Stimulated activated CD8-positive, alpha-beta memory T cell treated with anti-CD3 and anti-CD28 coated beads, Interleukin-7, amount 100 ng/mL, for 48 hours (primary cell): Measurements from ENCODE around the gene PRELID2.
"Not testable (repeated sequence)": the region's sequence is repeated elsewhere in the genome, so short reads cannot be mapped to it uniquely, and the experiment has no call there.

Experiments used
- DNase-seq, 2 donors: peaks; one replicate each; pipeline ENCODE4 v3.0.0-alpha.2; 2020; ENCODE audit warnings: low read depth in 1 of 2; ENCODE audit errors: extremely low read depth in 1 of 2

The PRELID2 gene

DNA sequence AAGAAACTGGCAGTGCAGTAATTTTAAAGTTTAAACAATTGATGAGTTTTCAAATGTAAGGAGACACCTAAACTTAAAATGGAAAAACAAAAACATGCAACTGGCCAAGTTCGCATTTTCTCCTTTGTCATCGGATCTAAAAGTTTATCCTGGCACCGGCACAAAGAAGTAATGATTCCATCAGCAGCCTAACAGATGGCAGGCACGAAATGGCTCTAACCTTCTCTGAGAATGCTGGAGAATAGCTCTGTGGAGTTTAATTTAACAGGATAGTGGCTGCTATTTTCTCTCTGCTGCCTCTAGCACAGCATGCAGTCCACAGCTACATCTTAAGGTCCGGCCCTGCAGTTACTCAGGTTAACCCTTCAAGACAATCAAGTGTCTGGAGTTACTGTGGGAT lies 82.2 kb downstream of the PRELID2 start:
- DNase-seq = no peak

DNA sequence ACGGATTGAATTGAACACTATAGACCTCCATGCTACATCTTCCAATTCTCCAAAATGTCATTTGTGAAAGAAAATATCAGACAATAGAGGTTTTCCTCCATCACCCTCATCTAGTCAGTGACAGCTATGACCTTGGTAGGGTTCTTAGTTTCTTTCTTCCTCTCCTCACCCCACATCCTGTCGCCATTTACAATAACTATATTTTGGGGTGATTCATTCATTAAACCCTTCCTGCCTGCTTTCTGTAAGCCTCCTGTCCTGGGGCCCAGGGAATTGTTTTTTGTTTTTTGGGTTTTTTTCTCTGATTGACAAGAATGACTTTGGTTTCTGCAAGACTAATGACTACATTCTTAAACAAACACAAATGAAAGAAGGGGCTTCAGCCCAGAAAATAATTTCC lies 82.6 kb downstream of the PRELID2 start:
- no peak for DNase-seq

DNA sequence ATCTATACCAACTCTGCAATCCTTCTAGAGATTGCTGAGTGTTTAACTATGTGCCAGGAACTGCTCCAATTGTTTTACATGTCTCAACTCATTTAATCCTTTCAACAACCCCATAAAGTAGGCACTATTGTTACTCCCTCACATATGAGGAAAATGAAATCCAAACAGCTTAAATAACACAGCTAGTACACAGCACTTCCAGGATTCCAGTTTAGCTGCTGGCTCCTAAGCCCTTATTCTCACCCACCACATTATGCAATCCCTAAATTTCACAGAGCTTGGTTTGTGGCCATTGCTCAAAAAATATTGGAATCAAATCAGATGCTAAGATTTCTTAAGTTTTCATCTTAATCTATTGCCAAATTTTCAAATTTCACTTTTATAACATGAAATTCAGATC lies 84.9 kb downstream of the PRELID2 start:
- DNase-seq = no peak

DNA sequence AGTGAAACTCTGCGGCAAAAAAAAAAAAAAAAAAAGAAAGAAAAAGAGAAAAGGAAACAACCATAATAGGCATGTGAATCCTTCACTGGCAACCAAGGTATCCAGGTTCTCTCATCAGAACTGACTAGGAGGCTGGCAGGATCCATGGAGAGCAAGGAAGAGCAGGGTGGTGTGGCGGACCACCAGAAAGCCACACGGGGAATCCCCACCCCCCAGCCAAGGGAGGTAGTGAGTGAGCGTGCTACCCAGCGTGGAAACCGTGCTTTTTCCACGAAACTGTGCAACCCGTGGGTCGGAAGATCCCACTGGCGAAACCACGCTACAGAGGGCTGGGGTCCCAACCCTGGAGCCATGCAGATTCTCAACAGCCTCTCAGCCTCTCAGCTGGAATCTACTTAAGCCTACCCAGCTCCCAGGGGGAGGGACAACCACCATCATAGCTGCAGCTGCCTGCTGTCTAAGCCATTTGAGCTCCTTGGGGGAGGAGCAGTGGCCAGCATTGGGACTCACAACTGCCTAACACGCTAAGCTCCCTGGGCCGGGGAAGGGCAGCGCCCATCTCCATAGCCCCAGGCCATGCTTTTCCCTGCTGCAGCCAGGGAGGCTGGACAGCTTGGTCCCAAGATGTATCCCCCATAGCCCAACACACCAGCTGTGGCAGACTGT lies 91.6 kb downstream of the PRELID2 start:
- no peak for DNase-seq

DNA sequence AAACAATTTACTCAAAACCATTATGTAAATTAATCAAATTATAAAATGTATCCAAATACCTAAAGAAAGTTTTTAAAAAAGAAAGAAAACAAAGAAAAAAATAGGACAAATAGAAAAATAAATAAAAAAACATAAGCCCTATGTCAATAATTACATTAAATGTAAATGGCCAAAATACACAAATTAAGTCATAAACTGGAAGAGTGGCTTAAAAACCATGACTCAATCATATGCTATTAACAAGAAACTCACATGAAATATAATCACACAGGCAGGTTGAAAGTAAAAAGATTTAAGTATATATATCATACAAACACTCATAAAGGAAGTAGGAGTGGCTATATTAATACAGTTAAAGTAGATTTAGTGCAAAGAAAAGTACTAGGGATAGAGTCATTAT lies 95.3 kb downstream of the PRELID2 start:
- DNase-seq = no peak

DNA sequence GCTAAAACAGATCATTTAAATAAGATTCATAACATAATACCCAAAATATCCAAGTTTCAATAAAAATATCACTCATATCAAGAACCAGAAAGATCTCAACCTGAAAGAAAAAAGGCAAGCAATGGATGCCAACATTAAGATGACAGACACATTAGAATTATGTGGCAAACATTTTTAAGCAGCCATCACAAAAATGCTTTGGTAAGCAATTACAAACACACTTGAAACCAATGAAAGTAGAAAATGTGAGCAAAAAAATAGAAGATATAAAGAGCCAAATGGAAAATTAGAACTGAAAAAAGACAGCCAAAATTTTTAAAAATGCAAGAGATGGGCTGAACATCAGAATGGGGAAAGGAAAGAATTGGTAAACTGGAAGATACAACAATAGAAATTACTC lies 96.9 kb downstream of the PRELID2 start:
- no peak for DNase-seq

DNA sequence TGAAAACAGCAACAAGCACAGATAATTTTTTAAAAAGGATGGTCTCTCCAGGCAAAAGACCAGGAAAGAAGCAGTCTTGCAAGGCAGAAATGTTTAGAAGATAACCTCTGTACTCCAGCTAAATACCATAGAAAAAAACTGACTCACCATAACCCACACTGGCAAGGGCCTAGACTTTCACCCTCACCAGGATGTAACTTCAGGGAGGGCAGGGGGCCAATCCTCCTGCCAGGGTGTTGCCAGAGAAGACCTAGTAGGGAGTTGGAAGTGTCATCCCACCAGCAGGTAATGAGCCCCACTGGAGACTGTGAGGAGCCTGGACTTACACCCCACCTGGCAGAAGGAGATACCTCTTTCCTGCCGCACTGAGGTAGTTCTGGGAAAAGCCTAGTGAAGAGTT lies 97.6 kb downstream of the PRELID2 start:
- no peak for DNase-seq

DNA sequence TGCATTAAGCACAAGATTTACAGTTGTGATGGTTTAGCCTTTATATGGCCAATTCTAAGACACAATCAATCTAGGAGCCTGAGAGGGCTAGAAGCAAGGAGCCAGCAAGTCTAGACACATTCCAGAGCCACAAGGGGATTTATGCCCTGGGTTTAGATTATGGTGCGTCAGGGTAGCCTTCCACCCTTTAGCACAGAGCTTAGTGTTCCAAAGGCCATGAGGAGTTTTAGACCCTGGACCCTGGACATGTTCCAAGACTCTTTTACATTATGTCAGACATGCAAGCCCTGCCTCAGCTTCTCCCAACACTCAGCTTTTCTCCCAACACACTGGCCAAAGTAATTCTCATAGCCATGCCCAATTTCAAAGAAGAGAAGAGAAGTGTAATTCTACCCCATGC lies 105.2 kb downstream of the PRELID2 start:
- not testable (repeated sequence) for DNase-seq

DNA sequence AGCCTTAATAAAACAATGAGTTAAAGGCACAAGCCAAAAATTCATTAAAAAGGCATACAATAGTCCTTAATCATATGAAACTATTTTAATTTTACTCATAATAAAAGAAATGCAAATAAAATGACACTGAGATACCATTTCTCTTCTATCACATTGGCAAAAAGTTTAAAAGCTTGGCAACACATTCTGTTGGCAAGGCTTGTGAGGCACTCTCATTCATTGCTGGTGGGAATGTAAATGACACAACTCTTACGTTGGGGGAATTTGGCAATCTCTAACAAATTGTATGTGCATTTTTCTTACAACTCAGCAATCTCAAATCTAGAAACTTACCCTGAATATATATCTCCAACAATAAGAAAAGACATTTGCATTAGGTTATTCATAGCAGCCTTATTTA lies 111.6 kb downstream of the PRELID2 start:
- no peak for DNase-seq

DNA sequence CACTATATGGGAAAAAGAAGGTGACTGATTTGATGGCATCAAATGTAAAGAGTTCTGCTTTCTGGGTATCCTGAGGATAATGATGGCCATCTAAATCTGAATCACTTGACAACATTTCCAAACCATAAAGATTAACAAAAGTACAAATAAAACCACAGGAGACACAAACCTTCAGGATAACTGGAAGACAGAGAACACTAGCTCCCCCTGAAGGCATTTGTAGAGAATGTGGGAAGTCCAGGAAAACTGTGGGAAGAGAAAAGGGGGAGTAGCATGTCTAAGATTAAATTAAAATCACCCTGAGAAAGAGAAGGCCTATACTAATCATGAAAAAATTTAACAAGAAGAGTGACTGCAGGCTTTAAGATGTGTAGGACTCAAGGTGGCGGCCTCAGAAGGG lies 116.2 kb downstream of the PRELID2 start:
- no peak for DNase-seq

DNA sequence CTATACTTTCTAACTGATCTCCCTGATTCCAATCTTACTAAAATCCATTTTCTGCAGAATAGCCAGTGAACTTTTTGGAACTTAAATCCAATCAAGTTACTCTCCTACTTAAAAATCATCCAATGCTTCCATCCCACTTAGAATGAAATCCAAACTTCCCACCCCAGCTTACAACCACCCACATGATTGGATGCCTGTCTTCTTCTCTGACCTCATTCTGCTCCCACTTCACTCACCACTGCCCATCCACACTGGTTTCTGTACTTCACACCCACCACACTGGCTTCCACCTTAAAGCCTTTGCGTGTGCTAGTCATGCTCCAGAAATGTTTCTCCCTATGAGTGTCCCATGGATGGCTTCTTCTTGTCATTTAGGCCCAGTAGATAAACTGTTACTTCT lies 119.7 kb downstream of the PRELID2 start:
- no peak for DNase-seq

DNA sequence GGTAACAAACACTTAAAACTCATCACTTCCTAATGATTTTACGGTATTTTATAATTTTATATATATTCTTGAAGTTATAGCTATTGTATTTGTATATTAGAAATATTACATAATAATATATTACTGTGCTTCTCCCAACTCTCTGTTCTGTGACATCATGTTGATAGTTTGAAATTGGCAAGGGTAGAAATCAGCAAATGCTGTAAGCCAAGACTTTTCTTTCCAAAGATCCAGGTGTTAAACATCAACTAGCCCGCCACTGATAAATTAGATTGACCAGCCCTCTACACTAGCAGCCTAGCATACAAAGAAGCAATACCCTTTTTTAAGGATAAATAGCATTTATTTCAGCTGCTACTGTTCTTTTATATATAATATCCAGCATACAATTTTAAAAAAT lies 122.9 kb downstream of the PRELID2 start:
- no peak for DNase-seq

DNA sequence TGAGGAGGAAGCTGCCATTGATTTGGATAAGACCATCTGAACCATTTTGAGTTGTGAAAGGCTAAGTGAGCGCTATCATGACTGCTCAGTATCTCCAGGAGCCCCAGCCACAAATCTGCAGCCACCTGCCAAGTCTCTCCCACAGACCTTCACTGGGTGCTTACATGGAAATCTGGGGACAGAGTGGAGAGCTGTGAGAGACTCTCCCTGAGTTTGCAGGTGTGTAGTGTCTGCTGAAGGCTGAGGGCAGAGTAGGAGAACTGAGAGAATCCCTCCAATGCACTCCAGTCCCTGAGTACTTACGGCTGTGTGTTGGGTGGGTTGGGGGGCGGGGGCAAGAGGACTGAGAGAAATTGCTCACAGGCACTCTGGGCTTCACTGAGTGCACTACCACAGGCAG lies 123.7 kb downstream of the PRELID2 start:
- no peak for DNase-seq
